Measurements from ENCODE around the gene ZPR1.
"Not testable (repeated sequence)": the region's sequence is repeated elsewhere in the genome, so short reads cannot be mapped to it uniquely, and the experiment has no call there.

ZPR1 gene

GRCh38 chr11:116825434-116825833, 37.6 kb upstream of the ZPR1 start:
- DNase-seq, result no peak

GRCh38 chr11:116823031-116823843, 35.4 kb upstream of the ZPR1 start, which contains the start of gene APOA4:
Gene APOA4 (minus strand): TSS chr11:116823304. CDS start chr11:116823191, 113 bp downstream.
- no peak for DNase-seq

- no peak for DNase-seq
Measured at GRCh38 chr11:116822575-116822974, 34.8 kb upstream of the ZPR1 start.

GRCh38 chr11:116821050-116821918, 33.5 kb upstream of the ZPR1 start:
- no peak for DNase-seq

- DNase-seq, result no peak
Measured at GRCh38 chr11:116819049-116819448, 31.2 kb upstream of the ZPR1 start.

GRCh38 chr11:116814502-116814901, 26.7 kb upstream of the ZPR1 start:
- no peak for DNase-seq

GRCh38 chr11:116813781-116814471, 26.1 kb upstream of the ZPR1 start:
- DNase-seq, result no peak

- no peak for DNase-seq
Measured at GRCh38 chr11:116813170-116813569, 25.3 kb upstream of the ZPR1 start.

GRCh38 chr11:116812109-116812508, 24.3 kb upstream of the ZPR1 start:
- no peak for DNase-seq

GRCh38 chr11:116811194-116811593, 23.4 kb upstream of the ZPR1 start:
- no peak for DNase-seq

- no peak for DNase-seq
Measured at GRCh38 chr11:116808262-116809175, 20.7 kb upstream of the ZPR1 start.

- DNase-seq, result no peak
Measured at GRCh38 chr11:116807601-116808261, 19.9 kb upstream of the ZPR1 start.

GRCh38 chr11:116804001-116804400, 16.2 kb upstream of the ZPR1 start:
- no peak for DNase-seq

- DNase-seq, result not testable (repeated sequence)
Measured at GRCh38 chr11:116801662-116802061, 13.8 kb upstream of the ZPR1 start.

GRCh38 chr11:116800610-116801009, 12.8 kb upstream of the ZPR1 start:
- no peak for DNase-seq

GRCh38 chr11:116798368-116798767, 10.5 kb upstream of the ZPR1 start:
- DNase-seq, result no peak

- no peak for DNase-seq
Measured at GRCh38 chr11:116797816-116798215, 10.0 kb upstream of the ZPR1 start.

- no peak for DNase-seq
Measured at GRCh38 chr11:116796548-116796947, 8.7 kb upstream of the ZPR1 start.

GRCh38 chr11:116794851-116795250, 7.0 kb upstream of the ZPR1 start:
- DNase-seq, result no peak

GRCh38 chr11:116793772-116794097, 5.9 kb upstream of the ZPR1 start:
- DNase-seq, result peak in 1 of 56 donors; percentile 14

Data from nucleus accumbens (tissue), 56 donors.